ENCODE data around the gene AKT1S1. TPM values are rescaled to one million over a fixed set of nuclear protein-coding genes. Genes with fewer than 3 reads are reported as not detected.

Gene AKT1S1
- total and polyA plus RNA-seq, 11 donors: 25.3 to 55.1 (median 35.0) TPM

DNA sequence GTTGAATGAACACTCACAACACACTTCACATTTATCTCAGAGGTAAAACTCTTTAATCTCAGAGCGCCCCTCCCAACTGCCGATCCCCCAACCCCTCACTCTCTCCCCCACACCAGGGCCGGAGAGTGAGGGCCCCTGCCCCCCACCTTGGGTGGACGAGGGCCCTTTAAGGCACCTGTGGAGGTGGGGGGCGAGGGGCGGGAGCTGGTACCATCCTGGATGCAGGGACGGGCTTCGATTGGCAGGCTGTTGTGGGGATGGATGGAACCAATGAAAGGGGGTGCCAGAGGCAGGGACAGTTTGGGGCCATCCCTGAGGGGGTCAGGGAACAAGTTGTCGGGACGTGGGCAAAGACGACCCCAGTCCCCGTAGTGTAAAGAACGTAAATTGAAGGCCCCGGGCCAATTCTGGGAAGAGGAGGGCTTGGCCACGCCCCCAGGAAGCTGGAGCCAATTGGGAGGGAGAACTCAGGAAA is 8.1 kb downstream of the AKT1S1 start:
- TF ChIP-seq POLR2A (IDR thresholded peaks at IDR 0.05): no peak
- TF ChIP-seq, protein P1, sequence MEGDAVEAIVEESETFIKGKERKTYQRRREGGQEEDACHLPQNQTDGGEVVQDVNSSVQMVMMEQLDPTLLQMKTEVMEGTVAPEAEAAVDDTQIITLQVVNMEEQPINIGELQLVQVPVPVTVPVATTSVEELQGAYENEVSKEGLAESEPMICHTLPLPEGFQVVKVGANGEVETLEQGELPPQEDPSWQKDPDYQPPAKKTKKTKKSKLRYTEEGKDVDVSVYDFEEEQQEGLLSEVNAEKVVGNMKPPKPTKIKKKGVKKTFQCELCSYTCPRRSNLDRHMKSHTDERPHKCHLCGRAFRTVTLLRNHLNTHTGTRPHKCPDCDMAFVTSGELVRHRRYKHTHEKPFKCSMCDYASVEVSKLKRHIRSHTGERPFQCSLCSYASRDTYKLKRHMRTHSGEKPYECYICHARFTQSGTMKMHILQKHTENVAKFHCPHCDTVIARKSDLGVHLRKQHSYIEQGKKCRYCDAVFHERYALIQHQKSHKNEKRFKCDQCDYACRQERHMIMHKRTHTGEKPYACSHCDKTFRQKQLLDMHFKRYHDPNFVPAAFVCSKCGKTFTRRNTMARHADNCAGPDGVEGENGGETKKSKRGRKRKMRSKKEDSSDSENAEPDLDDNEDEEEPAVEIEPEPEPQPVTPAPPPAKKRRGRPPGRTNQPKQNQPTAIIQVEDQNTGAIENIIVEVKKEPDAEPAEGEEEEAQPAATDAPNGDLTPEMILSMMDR (IDR thresholded peaks at IDR 0.05): no peak
- 1 to 3% (median 2%) methylated on average over 10 to 15 of the region's 15 CpGs for WGBS, 4 donors
- Histone ChIP-seq H3K4me3 (peak overlapping the region in 11 of 12 donors; percentile 11 to 72 (median 55)), H3K4me1 (peaks cover 9 to 59% (median 43%) of the 10 kb centered on the region in 12 donors), H3K9me3 (no peaks in the 10 kb centered on the region), H3K27me3 (no peaks in the 10 kb centered on the region), H3K27ac (peak overlapping the region; percentile 35 to 98 (median 93)), H3K36me3 (peaks cover 0 to 33% (median 11%) of the 10 kb centered on the region in 9 donors)
- peak; percentile 6 to 19 (median 11) for ATAC-seq
- intact Hi-C loops (cut with DNase I): loop anchor here in 6 of 10 donors (5.0 to 10.0 kb wide), 4 partner anchors 52 to 194 kb away; partner anchors contain the start of genes MED25 (in 4 of the 6), AP2A1 (in 2 of the 6) and PRMT1 (in 2 of the 6)
- DNase-seq: no peak

DNA sequence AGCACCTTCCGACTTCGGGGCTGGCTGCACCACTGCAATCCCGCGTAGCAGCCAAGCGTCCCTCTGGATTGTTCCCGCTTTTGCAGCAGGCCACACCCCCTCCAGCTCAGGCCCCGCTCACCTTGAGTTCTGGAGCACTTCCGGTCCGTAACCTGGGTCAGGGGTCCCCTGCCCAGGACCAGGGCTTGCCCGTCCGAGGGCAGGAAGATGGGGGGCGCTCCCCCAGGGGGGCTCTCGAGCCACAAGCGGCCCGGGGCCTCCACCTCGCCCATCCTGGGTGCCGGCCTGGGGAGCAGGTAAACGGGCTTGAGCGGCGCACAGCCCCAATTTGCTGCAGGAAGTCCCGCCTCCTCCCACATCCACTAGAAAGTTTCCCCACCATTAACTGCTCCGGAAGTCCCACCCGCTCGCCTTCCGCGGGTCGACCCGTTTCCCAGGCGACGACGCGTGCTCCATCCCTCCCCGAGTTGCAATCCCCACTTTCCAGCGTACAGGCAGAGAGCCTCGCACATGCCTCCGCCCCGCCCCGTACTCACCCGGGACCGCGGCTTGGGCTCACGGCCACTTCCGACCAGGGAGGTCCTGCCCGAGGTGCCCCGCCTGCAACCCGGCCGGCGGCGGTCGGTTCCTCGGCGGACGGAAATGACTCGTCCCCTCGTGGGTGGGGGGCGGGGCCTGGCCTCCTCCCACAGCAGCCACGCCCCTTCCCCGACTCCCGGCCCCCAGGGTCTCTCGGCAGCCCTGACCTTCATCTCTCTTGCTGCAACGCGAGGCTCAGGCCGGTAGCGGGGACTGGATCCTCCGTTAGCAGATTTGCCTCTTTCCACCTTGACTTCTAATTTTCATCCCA is 10.0 kb downstream of the AKT1S1 start, which contains the start of gene PNKP:
Gene PNKP (minus strand): TSS at position 644 of the 850 bp plus-strand sequence. CDS start 372 bp downstream, at position 272.
- Histone ChIP-seq H3K27me3 (no peaks in the 10 kb centered on the region), H3K27ac (peak within 1 kb of the TSS; percentile 59 to 98 (median 94)), H3K4me3 (peak within 1 kb of the TSS; percentile 61 to 92 (median 82)), H3K36me3 (peaks cover 0 to 38% (median 26%) of the 10 kb centered on the region in 9 donors), H3K4me1 (peaks cover 9 to 59% (median 43%) of the 10 kb centered on the region in 12 donors), H3K9me3 (no peaks in the 10 kb centered on the region)
- TF ChIP-seq, protein P1 (IDR thresholded peaks at IDR 0.05): no peak
- TF ChIP-seq POLR2A (IDR thresholded peaks at IDR 0.05): peak in 1 of 2 donors; percentile 67
- 0 to 1% (median 0%) methylated on average over 47 to 65 of the region's 65 CpGs for WGBS, 4 donors
- ATAC-seq: peak; percentile 30 to 69 (median 65)
- intact Hi-C loops (cut with DNase I): loop anchor here in 7 of 10 donors (1.0 to 10.0 kb wide), 7 partner anchors 16 to 192 kb away; partner anchors contain the start of genes MED25 (in 5 of the 7), AP2A1 (in 2 of the 7), PRMT1 (in 2 of the 7) and FUZ (in 1 of the 7)
- DNase-seq: peak; percentile 92 to 95 (median 94)

DNA sequence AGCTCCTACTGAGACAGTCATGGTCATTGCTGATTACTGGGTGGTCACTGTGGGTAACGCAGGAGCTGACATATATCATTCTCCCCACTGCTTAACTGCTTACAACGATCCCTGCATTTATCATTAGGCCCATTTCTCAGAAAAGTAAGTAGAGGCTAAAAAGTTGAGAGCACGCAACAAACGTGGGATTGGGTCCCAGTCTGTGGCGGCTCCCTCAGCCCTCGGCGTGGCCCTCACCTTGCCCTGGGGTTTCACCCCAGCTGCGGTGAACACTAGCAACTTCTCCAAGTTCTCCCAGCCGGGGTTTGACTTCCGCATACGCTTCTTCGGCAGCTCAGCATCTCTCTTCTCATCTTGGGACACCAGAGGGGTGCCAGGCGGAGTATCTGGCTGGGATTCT is 12.3 kb downstream of the AKT1S1 start:
- DNase-seq (no peak), ATAC-seq (no peak)
- intact Hi-C loops (cut with DNase I): loop anchor here in 6 of 10 donors (5.0 to 10.0 kb wide), 4 partner anchors 48 to 190 kb away; partner anchors contain the start of genes MED25 (in 4 of the 6), AP2A1 (in 2 of the 6) and PRMT1 (in 2 of the 6)
- Histone ChIP-seq H3K36me3 (peaks cover 0 to 50% (median 44%) of the 10 kb centered on the region in 9 donors), H3K9me3 (no peaks in the 10 kb centered on the region), H3K27ac (peak overlapping the region in 2 of 12 donors; percentile 9 to 93), H3K4me3 (peak overlapping the region in 1 of 12 donors; percentile 5), H3K27me3 (no peaks in the 10 kb centered on the region), H3K4me1 (peaks cover 7 to 60% (median 38%) of the 10 kb centered on the region in 12 donors)
- TF ChIP-seq POLR2A (IDR thresholded peaks at IDR 0.05): no peak
- TF ChIP-seq, protein P1 (IDR thresholded peaks at IDR 0.05): no peak
- WGBS, 4 donors: 89 to 93% (median 91%) methylated on average over 13 of the region's 13 CpGs

Measured in heart left ventricle (tissue), 16 donors.